Myocyte (in vitro differentiated cells): ENCODE data around the gene SMIM10. TPM values are rescaled to one million over a fixed set of nuclear protein-coding genes. Genes with fewer than 3 reads are reported as not detected.
"Not testable (repeated sequence)": the region's sequence is repeated elsewhere in the genome, so short reads cannot be mapped to it uniquely, and the experiment has no call there.

Source experiments
- DNase-seq: peaks from one replicate; pipeline ENCODE4 v3.0.0-alpha.2; 2012; ENCODE audit warnings: low read depth
- polyA plus RNA-seq: library from polyadenylated mRNA; unstranded; fragments of >200 nt; gene quantifications from one replicate; pipeline ENCODE4 v1.2.1, GENCODE V29; 2012; ENCODE audit warnings: missing spikeins
- total RNA-seq: library from RNA; depleted of rRNA; stranded (reverse); fragments of >200 nt; gene quantifications from 2 replicates; pipeline ENCODE4 v1.2.3, GENCODE V29; 2014

SMIM10 gene
- total RNA-seq = 0.31 and 4.7 TPM in 2 replicates
- 3.1 TPM for polyA plus RNA-seq

DNA sequence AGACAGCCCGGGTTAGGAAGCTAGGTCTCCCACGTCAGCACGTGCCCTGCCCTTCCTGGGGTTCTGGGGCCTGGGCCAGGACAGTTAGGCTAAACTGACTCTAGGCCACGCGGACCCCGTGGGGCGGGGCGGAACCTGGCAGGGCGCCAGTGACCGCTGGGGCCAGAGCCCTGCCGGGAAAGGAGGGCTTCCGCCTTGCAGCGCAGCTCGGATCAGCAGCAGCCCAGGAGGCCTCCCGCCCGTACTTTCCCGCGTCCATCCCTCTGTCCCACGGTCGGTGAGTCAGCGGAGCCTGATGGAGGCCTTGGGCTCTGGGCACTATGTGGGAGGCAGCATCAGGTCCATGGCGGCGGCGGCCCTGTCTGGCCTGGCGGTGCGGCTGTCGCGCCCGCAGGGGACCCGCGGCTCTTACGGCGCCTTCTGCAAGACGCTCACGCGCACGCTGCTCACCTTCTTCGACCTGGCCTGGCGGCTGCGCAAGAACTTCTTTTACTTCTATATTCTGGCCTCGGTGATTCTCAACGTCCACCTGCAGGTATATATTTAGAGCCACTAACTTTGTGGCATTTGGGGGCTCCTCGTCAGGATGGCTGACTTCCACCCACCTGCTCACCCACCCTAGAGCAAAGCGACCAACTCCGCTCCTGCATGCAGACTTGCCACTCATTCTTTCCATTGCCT, at the start of gene SMIM10:
TSS of gene SMIM10 (plus strand) at position 191 of the 681 bp plus-strand sequence. CDS start at position 296, 105 bp downstream.
- DNase-seq = peak; percentile 66

DNA sequence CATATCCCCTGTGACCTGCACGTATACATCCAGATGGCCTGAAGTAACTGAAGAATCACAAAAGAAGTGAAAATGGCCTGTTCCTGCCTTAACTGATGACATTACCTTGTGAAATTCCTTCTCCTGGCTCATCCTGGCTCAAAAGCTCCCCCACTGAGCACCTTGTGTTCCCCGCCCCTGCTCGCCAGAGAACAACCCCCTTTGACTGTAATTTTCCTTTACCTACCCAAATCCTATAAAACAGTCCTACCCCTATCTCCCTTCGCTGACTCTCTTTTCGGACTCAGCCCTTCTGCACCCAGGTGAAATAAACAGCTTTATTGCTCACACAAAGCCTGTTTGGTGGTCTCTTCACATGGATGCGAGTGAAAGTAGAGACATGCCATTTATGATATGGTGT, 44.4 kb upstream of the SMIM10 start:
- DNase-seq = not testable (repeated sequence)

DNA sequence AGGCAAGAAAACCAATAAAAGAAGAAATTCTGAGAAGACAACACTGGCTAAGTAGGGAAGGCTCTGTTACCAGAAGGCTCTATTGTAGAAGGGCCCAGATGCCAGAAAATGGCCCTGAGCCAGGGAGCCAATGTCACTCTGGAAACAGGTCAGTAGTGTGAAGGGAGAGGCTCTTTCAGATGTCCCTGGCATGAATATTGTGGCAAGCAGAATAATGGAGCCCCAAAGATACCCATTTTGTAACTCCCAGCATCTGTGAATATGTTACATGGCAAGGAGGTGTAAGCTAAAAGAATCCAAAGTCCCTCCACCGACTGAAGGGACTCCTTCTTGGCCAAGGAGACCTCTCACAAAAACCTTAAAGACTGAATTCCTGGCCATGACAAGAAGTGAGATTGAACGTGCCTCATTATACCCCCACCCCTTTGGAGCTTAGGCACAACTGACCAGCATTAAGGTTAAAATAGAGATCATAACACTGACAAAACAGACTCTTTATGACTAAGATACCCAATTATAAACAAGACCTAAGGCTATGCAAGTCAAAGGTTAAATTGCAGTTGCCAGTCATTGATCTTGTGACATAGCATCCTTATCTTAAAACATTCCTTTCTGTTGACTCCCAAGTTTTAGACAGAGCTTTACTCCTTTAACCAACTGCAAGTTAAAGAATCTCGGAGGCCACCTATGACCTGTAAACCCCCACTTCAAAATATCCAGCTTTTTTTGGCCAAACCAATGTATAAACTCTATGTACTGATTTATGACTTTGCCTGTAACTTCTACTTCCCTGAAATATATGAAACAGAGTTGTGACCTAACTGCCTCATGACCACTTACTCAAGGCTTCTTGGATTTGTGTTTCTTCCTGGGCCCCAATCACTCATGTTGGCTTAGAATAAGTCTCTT, 42.2 kb upstream of the SMIM10 start:
- no peak for DNase-seq

DNA sequence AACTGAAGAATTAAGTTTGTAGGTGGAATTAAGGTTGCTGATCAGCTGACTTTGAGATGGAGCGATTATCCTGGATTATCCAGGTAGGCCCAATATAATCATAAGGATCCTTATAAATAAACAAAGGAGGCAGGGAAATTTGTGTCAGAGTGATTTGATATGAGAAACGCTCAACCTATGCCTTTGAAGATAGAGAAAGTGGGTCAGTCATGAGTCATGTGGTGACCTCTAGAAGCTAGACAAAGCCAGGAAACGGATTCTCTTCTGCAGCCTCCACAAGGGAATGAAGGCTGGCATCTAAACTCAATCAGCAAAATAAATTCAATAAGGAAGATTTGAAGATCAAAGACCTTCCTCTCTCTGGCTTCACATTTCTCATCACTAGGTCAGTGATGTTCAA, 41.5 kb upstream of the SMIM10 start:
- no peak for DNase-seq

DNA sequence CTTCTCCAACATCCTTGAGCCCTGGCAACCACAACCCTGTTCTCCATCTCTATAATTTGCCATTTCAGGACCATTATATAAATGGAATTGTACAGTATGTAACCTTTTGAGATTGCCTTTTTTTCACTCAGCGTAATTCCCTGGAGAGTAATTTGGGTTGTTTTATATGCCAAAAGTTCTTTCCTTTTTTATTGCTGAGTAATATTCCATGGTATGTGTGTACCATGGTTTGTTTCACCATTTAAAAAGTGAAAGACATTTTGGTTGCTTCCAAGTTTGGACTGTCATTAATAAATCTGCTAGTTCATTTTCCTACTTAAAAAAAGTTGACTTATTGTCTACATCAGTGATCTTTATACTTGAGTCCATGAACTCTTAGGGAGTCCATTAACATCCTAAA, 33.0 kb upstream of the SMIM10 start:
- DNase-seq = no peak

DNA sequence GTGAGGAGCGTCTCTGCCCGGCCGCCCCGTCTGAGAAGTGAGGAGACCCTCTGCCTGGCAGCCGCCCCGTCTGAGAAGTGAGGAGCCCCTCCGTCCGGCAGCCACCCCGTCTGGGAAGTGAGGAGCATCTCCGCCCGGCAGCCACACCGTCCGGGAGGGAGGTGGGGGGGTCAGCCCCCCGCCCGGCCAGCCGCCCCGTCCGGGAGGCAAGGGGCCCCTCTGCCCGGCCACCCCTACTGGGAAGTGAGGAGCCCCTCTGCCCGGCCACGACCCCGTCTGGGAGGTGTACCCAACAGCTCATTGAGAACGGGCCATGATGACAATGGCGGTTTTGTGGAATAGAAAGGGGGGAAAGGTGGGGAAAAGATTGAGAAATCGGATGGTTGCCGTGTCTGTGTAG, 30.4 kb upstream of the SMIM10 start:
- DNase-seq = not testable (repeated sequence)

DNA sequence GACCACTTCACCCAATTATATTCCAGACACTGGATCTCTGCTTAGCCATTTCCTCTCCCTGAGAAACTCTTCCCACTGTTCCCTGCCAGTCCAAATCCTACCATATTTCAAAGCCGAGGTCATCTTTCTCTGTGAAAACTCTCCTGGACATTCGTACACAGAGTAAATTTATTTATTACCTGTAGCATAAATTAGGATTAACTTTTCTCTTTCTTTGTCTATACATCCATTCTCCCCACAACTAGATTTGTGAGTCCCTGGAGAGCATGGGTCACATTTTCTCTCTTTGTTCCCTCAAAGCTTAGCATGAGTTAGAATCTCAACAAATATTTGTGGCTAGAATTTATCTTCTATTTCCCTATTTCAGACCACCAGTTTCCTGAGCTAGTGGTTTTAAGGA, 27.8 kb upstream of the SMIM10 start:
- DNase-seq = no peak

DNA sequence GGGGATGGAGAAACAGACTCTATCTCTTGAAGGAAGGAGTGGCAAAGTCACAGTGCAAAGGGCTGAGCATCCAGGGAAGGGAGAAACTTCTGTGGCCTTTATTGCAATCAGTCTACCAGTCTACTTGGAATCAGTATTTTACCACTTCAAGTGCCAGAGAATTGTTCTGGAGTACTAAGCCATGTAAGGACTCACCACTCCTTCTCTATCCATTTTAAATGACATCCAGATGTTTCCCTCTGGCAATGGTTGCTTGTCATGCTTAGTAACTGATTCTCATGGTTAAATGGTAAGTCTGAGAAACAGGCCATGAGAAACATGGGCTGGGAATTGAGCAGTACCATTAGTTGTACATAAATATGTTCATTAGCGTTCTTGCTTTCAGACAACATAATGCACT, 21.1 kb upstream of the SMIM10 start:
- no peak for DNase-seq

DNA sequence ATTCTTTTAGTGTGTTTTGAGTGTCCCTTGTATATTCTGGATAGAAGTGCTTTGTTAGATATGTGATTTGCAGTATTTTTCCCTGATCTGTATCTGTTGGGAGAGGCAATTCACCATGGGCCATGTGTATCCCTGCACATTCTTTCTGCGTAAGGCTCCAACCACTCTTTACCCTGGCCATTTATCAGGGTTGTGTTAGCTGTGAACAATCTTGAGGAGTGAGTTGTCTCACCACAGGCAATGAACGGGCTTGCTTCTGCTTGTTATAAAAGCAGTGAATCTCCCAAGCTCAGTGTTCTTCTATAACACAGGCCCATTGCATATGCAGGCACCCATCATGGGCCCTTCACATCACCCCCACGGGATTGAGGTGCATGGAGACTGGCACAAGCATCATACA, 18.9 kb upstream of the SMIM10 start:
- no peak for DNase-seq

DNA sequence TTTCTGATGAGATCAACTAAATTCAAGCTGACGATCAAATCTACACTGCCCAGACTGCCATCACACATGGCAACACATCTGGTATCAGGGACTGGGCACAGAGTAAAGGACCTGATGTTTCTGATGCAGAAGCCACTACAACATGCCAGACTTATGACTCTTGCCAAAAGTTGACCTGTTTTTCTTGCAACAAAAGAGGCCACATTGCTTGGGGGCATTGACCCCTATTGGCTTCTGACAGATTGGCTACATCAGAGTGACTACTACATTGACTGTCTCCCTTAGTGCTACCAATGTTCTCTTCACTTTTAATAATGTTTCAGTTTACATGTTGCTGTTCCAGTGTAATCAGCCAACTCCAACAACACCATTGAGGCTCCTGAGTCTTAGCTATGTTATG, 15.3 kb upstream of the SMIM10 start:
- no peak for DNase-seq

DNA sequence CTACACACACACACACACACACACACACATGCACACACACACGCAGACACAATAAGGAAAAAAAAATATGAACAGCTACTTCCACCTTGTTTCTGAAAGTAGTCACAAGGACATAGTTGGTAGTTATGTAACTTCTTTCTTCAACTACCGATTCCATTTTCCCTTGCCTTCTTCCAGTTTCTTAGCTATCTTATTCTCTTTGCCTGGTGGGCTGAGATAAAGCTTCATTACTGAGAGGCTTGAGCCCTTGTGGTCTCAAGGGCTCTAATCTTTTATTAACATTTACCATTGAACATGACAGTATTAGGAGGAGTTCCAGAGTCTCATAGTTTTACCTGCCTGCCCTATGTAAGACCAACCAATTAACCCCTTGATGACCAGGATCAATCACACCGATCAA, 8.9 kb upstream of the SMIM10 start:
- DNase-seq = no peak

DNA sequence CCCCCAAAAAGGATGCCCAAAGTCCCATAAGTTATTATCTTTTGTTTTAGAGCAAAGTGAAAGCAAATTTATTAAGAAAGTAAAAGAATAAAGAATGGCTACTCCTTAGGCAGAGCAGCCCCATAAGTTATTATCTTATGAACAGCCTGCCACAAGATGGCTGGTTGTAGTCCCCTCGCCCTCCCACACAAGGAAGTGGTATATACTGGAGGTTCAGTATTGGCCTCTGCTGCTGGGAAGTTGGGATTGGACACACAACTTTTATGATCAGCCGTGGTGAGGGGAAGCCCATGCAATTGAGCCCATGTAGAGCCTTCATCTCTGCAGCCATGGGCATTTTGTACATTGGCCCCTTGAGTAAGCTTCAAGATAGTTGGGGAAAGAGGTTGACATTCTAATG, 8.0 kb upstream of the SMIM10 start:
- DNase-seq = no peak

DNA sequence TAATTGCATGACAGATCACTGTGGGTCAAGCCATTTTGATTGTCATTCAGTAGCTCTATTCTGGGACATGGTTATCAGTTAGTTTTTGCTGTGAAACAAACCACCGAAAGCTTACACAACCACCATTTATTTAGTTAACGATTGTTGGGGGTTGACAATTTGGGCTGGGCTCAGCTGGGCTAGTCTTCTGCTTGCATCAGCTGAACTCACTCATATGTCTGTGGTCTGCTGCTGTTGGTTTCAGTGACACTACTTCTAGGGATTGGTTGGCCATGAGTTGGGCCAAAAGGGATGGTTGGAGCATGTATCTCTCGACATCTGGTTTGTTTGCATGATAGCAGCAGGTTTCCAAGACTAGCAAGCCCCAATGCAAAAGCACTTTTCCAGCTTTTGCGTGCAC, 5.3 kb upstream of the SMIM10 start:
- no peak for DNase-seq

DNA sequence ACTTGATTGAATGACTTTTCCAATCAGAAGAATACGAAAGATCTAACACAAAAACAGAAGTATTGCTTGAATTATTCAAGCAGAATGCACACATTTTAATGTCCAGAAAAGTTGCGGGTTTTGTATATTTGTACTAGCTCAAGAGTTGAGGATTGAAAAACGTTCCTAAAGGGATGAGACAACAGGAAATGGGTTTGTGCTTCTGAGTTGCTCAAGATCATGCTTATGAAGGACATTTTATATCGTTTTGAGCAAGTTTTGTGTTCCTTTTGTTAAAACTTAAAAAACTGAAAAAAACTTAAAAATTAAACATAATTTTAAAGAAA, 353 bp upstream of the SMIM10 start:
- DNase-seq = no peak

DNA sequence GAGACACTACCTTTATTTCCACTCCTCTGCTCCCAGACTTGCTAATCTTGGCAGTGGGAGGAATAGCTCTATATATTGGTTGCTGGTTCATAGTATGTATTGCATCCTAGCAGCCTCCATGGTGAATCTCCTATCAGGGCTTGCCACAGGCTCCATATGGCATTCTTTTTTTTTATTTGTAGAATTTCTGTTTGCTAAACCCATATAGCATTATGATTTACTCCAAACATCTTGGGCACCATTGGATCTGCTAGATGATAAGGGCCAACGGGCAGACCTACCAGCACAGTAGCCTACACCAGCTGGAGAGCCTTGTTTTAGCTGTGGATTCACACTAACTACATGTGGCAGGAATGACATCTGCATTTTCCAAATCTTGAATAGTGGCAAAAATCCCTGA, 6.9 kb downstream of the SMIM10 start:
- DNase-seq = no peak

DNA sequence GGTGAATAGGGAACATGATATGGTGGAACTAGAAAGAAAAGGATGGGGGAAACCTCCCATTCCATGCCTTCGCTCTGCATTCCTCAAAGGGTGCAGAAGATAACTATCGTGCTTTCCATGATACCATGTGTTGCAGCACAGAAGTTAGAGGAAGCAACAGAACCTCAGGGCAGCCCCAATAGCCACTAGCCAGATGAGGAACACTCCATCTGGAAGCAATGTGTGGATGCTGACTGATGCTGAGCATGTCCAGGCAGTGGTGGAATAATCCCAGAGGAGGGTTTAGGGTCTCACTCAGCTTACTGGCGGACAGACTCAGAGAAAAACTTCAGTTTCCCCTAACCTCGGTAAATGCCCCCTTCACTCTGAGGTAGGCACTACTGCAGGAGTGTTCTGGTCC, 7.5 kb downstream of the SMIM10 start:
- no peak for DNase-seq

DNA sequence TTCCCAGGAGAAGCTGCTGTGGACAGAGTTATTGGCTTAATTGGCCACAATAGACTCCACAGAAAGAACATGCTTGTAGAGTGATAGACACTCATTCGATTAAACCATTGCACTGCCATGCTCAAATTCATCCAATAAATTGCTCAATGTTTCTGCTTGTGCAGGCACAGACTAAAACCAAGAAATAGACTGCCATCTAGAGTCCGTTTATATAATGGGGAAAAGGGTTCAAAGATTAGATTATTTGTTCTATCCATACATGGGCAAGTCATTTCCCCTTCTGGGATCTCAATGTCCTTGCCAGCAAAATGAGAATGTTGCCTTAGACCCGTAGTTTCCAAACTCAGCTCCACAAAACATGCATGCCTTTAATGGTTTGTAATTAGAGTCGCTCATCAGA, 8.7 kb downstream of the SMIM10 start:
- peak; percentile 40 for DNase-seq

DNA sequence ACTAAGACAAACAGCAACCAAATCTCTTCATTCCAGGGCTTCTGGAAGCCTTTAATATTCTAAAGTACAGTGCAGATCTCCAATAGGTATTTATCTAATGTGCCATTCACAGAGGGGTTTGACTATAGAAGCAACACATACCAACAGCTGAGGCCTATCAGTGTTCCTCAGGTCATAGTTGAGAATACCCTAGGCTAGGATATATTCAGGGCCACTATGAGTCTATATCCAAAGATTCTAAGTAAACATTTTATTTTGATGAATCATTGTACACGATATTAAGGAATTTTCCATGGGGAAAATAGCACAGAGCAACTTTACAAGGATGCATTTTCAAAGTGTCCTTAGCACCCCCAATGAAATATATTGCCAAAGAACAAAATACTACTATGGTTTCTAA, 9.7 kb downstream of the SMIM10 start:
- DNase-seq = peak; percentile 1

DNA sequence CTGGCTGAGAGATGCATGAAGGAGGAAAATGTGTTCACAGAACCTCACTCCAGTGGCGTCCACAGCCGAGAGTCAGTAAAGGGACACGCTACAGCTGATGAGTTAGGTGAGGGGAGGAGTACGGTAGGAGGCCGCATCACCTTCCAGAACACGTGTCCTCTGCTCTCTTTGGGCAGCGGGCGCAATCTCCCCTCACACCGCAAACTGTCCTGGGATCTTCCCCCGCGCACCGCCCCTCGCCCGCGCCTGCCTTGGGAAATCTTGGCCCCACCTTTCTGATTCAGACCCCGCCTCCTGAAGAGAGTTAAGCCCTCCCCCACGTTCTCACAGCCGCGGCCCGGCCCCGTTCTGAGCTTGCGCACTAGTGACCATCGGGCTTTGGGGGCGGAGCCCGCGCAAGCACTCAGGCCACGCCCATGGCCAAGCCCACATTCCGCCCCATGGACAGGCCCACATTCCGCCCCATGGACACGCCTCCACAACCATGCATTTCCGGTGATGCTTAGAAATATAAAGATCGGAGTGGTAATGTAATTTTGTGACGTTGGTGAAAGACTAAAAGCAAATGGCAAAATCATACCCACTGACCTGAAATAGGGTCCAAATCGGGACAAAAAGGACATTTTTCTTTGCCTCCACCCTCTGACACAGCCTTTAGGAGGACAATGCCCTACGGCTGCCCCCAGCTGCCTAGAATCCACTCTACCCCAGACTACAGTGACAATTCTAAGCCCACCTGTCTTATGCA, 13.3 kb downstream of the SMIM10 start:
- peak; percentile 87 for DNase-seq

DNA sequence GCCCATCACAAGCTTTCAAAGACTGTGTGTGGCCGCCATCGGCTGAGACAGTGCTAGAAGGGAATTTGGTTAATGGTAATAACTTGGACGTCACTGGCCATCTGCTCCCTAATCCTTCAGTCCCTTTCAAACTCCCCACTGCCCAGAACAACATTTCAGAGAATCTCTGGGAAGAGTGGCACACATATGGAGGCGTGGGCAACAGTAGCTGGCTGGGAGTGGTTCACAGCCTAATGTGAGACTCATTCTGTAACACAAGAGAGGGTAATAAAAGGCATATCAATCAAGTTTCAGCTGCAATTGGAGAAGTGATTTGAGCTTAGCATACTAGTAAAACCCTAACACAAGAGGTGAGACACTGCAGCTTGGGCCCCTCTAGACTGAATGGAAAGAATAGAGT, 15.4 kb downstream of the SMIM10 start:
- DNase-seq = no peak

DNA sequence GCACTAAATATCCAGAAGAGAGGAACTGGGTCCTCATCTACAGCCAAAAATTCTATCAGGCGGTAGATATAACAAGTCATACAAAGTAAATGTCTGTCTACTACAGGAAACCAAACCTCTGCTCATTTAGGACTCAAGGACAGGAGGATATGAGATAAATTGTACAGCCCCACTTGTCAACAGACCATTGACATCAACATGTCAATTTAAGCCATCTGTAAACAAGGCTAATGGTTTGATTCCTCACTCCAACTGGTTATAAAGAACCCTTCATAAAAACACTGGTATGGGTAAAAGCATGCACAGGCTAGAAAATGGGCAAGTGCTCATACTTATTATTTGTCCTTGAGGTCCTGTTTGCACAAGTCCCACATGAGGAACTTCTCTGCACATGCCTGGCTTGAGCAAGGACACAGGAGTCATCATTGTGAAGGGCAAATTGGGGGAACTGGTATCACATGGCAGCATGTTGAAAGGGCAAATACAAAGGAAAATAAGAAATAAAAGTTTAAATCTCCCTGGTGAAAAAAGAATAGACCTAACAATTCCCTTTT, 18.3 kb downstream of the SMIM10 start:
- no peak for DNase-seq

DNA sequence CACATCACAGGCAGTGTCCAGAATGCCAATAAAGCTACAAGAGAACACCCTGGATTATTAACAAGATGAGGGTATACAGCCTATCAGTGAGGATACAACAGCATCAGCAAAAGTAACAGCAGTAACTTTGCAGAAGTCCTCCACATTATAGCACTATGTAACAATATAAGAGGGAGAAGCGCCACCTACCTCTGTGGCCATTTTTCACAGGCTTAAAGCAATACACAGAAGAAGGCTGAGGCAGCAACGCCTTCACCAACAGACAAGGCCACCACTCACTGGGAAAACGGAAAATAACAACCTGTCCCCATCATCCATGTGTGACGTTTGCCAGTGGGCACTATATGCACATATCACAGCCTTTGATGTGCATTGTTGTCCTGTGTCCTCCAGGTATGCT, 19.0 kb downstream of the SMIM10 start:
- no peak for DNase-seq
